ENCODE results near the gene CLECL1. TPM values are rescaled to one million over a fixed set of nuclear protein-coding genes. Genes with fewer than 3 reads are reported as not detected.

CLECL1 gene
- total and polyA plus RNA-seq, 2 of the 13 experiments (the other 11 are each of a cell fraction or from before 2014, with no cell fraction given) = not detected

GRCh38 chr12:9739404-9740105, 6.7 kb upstream of the CLECL1 start (continued):
- TF ChIP-seq TFDP1 (CRISPR knock-in tag; IDR thresholded peaks at IDR 0.05; ENCODE audit: borderline replicate concordance) (peak; percentile 52; the same call in 1 of the 2 replicates), ZMYM4 (CRISPR knock-in tag; IDR thresholded peaks at IDR 0.05) (0 out of 2 replicates have a peak, but pooled peaks have one; percentile 30), HOXA3 (CRISPR knock-in tag; IDR thresholded peaks at IDR 0.05) (0 out of 2 replicates have a peak, but pooled peaks have one; percentile 41), ZNF687 (CRISPR knock-in tag; IDR thresholded peaks at IDR 0.05) (peak; percentile 65), ZFX (CRISPR knock-in tag; IDR thresholded peaks at IDR 0.05; ENCODE audit: low read depth) (0 out of 2 replicates have a peak, but pooled peaks have one; percentile 24), HDAC1 (CRISPR knock-in tag; IDR thresholded peaks at IDR 0.05) (0 out of 2 replicates have a peak, but pooled peaks have one; percentile 28), PHF8 (CRISPR knock-in tag; IDR thresholded peaks at IDR 0.05) (peak; percentile 41), GABPB1 (CRISPR knock-in tag; IDR thresholded peaks at IDR 0.05) (peak; percentile 59; the same call in 1 of the 2 replicates), YEATS4 (CRISPR knock-in tag; IDR thresholded peaks at IDR 0.05; ENCODE audit: borderline replicate concordance) (0 out of 2 replicates have a peak, but pooled peaks have one; percentile 48)

Data from HepG2 (cell line).